ENCODE results near the gene SPINK13. TPM values are rescaled to one million over a fixed set of nuclear protein-coding genes. Genes with fewer than 3 reads are reported as not detected.
"Not testable (repeated sequence)": the region's sequence is repeated elsewhere in the genome, so short reads cannot be mapped to it uniquely, and the experiment has no call there.

SPINK13 gene, protein sequence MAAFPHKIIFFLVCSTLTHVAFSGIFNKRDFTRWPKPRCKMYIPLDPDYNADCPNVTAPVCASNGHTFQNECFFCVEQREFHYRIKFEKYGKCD
- 0.50 TPM in 1 of 2 replicates, not detected in the other for total RNA-seq (2014; rRNA removed; shearing (Covaris generic))
- polyA plus RNA-seq (2015; cell fraction: cytosol; rRNA removed): not detected in 2 replicates
- polyA plus RNA-seq (2015; cell fraction: nucleus; rRNA removed): 0.27 and 4.6 TPM in 2 replicates

DNA sequence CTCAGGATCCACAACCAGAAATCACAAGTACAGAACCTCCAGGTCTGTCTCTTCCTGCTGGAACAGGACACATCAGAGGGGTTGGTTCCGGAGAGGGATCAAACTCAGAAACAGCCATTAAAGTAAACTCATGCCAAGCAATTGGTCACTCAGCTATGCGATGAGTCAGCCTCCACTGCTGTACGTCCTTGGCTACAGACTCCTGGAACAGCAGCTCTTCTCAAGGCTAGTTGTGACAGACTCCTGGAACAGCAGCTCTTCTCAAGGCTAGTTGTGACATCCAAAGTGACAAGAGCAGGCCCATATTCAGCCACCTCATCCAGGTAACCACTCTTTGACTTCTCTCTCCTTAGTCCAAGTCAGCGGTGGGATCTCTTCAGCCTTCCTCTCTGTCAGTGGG lies at the start of gene SPINK13:
SPINK13 (plus strand) TSS at position 229 of the 400 bp plus-strand sequence. CDS start 1,279 bp downstream, outside the sequence.
- in situ Hi-C loops (cut with HindIII; ENCODE audit: low pct_unique_long_range_greater_than_20kb, low sequenced_read_pairs): no loop called here
- peak; percentile 3 for DNase-seq (ENCODE audit: low read depth, low spot score)

DNA sequence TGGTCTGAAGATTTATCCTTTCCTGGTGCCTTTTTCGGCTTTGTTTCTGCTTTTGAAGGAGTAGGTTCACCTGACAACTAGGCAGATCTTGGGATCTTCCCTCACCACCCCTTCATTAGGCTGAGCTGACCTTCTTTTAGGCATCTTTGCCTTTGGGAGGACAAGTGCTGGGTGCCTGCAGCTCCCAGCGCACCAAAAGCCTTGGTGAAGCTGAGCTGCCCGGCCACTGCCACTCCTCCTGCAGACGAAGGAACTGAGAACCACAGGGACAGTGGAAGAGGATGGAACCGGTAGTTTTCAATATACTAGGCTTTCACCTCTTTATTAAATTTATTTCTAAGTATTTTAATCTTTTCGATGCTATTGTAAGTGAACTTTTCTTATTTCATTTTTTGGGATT lies 47.1 kb upstream of the SPINK13 start:
- in situ Hi-C loops (cut with HindIII; ENCODE audit: low pct_unique_long_range_greater_than_20kb, low sequenced_read_pairs): no loop called here
- no peak for DNase-seq (ENCODE audit: low read depth, low spot score)

- in situ Hi-C loops (cut with HindIII; ENCODE audit: low pct_unique_long_range_greater_than_20kb, low sequenced_read_pairs): no loop called here
- no peak for DNase-seq (ENCODE audit: low read depth, low spot score)
These were observed 44.4 kb upstream of the SPINK13 start for GRCh38 chr5:148224117-148224742.

- in situ Hi-C loops (cut with HindIII; ENCODE audit: low pct_unique_long_range_greater_than_20kb, low sequenced_read_pairs): no loop called here
- no peak for DNase-seq (ENCODE audit: low read depth, low spot score)
These were observed 40.1 kb upstream of the SPINK13 start for GRCh38 chr5:148228392-148228984.

DNA sequence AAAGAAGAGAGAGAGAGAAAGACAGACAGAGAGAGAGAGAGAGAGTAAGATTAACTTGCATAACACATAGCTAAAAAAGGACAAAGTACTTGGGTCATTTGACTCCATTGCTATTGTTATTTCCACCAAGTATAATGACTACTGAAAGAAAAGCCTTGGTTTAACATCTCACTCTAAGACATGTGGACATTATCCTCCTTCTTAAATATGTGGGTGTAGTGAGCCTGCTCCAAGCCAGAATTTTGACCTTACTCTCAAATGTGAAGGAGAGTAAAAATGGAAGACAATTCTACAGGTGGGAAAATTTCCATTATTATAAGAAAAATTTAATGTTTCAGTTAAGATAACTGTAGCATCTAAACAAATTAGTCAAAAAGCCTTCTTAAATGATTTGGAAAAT lies 38.8 kb upstream of the SPINK13 start:
- in situ Hi-C loops (cut with HindIII; ENCODE audit: low pct_unique_long_range_greater_than_20kb, low sequenced_read_pairs): no loop called here
- DNase-seq (ENCODE audit: low read depth, low spot score): no peak

- in situ Hi-C loops (cut with HindIII; ENCODE audit: low pct_unique_long_range_greater_than_20kb, low sequenced_read_pairs): no loop called here
- DNase-seq (ENCODE audit: low read depth, low spot score): no peak
These were observed 38.4 kb upstream of the SPINK13 start for GRCh38 chr5:148230240-148230639.

GRCh38 chr5:148237785-148238417 lies 30.7 kb upstream of the SPINK13 start:
- in situ Hi-C loops (cut with HindIII; ENCODE audit: low pct_unique_long_range_greater_than_20kb, low sequenced_read_pairs): no loop called here
- DNase-seq (ENCODE audit: low read depth, low spot score): peak; percentile 59

DNA sequence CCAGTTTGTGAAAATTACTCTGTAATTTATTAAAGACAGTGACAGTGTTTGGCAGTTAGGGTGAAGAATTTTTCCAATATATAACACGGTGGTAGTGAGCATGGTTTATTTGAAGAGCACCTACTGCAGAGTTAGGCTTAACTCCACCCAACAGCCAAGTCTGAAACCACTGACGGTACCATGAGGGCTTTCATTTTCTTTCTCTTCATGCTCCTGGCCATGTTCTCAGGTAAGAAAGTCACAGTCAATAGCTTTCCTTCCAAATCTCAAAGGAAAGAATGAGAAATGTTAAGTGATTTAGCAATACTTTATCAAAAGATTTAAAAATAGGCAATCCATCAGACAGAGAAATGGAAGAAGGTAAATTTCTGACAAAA lies 30.2 kb upstream of the SPINK13 start, which contains the start of gene MARCOL:
MARCOL (plus strand) TSS at position 108 of the 377 bp plus-strand sequence; CDS start at position 181, 73 bp downstream.
- in situ Hi-C loops (cut with HindIII; ENCODE audit: low pct_unique_long_range_greater_than_20kb, low sequenced_read_pairs): no loop called here
- DNase-seq (ENCODE audit: low read depth, low spot score): no peak

DNA sequence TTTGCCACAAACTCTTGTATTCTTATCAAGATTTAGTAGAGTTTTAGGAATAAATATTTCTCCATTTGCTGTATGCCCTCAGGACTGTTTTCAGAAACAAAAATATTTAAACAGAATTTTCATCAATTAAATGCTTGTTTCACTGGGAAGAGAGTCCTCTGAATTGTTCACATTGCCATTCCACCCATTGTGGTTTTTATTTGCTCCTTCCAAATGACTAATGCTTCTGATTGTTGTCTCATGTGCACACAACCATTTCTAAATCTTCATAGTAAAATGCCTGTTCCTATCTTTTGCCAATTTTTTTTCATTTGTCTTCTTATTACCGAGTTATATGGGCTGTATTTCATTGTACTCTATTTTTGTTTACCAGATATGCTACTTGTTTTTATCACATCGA lies 19.7 kb upstream of the SPINK13 start:
- in situ Hi-C loops (cut with HindIII; ENCODE audit: low pct_unique_long_range_greater_than_20kb, low sequenced_read_pairs): no loop called here
- no peak for DNase-seq (ENCODE audit: low read depth, low spot score)

DNA sequence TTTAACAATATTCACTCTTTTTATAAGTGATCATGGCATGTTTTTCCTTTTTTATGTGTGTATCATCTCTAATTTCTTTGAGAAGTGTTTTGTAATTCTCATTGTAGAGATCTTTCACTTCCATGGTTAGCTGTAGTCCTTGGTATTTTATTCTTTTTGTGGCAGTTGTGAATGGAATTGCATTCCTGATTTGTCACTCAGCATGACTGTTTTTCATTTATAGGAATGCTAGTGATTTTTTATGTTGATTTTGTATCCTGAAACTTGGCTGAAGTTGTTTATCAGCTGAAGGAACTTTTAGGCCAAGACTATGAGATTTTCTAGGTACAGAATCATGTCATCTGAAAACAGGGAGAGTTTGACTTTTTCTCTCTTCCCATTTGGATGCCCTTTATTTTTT lies 13.1 kb upstream of the SPINK13 start:
- DNase-seq (ENCODE audit: low read depth, low spot score): no peak
- in situ Hi-C loops (cut with HindIII; ENCODE audit: low pct_unique_long_range_greater_than_20kb, low sequenced_read_pairs): no loop called here

DNA sequence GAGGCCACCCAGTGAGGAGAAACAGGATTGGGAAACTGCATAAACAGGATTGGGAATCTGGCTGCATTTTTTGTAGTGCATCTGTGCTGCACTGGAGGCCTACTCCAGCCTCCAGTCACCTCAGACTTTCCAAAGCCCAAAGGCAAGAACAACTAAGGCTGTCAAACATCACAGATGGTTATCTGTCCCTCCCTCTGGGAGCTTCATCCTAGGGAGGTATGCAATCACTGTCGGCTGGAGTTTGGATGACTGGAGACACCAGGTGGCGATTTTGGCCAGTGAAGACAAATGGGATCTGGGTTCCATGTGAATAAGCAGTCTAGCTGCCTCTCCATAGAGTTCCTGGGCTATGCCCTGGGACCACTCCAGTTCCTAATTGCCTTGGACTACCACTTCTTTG lies 9.3 kb upstream of the SPINK13 start:
- no peak for DNase-seq (ENCODE audit: low read depth, low spot score)
- in situ Hi-C loops (cut with HindIII; ENCODE audit: low pct_unique_long_range_greater_than_20kb, low sequenced_read_pairs): no loop called here

DNA sequence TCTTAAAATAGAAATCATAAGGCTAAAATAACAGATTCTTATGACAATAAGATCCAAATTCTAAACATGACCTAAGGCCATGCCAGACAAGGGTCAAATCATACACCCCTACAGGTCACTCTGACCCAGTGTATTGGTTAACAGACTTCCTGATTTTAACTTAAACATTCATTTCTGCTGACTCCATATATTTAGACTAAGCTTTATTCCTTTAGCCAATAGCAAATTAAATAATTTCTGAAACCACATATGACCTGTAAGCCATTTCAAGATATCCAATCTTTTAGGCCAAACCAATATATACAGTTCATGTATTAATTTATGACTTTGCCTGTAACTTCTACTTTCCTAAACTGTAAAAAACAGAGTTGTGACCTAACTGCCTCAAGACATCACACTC lies 7.4 kb upstream of the SPINK13 start:
- no peak for DNase-seq (ENCODE audit: low read depth, low spot score)
- in situ Hi-C loops (cut with HindIII; ENCODE audit: low pct_unique_long_range_greater_than_20kb, low sequenced_read_pairs): no loop called here

- in situ Hi-C loops (cut with HindIII; ENCODE audit: low pct_unique_long_range_greater_than_20kb, low sequenced_read_pairs): no loop called here
- DNase-seq (ENCODE audit: low read depth, low spot score): no peak
These were observed 632 bp upstream of the SPINK13 start for GRCh38 chr5:148267962-148268361.

DNA sequence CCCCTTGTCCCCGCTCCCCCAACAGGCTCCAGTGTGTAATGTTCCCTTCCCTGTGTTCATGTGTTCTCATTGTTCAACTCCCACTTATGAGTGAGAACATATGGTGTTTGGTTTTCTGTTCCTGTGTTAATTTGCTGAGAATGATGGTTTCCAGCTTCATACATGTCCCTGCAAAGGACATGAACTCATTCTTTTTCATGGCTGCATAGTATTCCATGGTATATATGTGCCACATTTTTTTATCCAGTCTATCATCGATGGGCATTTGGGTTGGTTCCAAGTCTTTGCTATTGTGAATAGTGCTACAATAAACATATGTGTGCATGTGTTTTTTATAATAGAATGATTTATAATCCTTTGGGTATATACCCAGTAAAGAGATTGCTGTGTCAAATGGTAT lies 6.5 kb downstream of the SPINK13 start:
- DNase-seq (ENCODE audit: low read depth, low spot score): not testable (repeated sequence)

GRCh38 chr5:148280893-148281292 lies 12.3 kb downstream of the SPINK13 start:
- DNase-seq (ENCODE audit: low read depth, low spot score); in situ Hi-C loops (cut with HindIII; ENCODE audit: low pct_unique_long_range_greater_than_20kb, low sequenced_read_pairs): not testable (repeated sequence)

More for the DNA sequence above, 6.5 kb downstream of the SPINK13 start:
- in situ Hi-C loops (cut with HindIII; ENCODE audit: low pct_unique_long_range_greater_than_20kb, low sequenced_read_pairs): not testable (repeated sequence)

GRCh38 chr5:148281336-148281735 lies 12.7 kb downstream of the SPINK13 start:
- in situ Hi-C loops (cut with HindIII; ENCODE audit: low pct_unique_long_range_greater_than_20kb, low sequenced_read_pairs); DNase-seq (ENCODE audit: low read depth, low spot score): not testable (repeated sequence)

DNA sequence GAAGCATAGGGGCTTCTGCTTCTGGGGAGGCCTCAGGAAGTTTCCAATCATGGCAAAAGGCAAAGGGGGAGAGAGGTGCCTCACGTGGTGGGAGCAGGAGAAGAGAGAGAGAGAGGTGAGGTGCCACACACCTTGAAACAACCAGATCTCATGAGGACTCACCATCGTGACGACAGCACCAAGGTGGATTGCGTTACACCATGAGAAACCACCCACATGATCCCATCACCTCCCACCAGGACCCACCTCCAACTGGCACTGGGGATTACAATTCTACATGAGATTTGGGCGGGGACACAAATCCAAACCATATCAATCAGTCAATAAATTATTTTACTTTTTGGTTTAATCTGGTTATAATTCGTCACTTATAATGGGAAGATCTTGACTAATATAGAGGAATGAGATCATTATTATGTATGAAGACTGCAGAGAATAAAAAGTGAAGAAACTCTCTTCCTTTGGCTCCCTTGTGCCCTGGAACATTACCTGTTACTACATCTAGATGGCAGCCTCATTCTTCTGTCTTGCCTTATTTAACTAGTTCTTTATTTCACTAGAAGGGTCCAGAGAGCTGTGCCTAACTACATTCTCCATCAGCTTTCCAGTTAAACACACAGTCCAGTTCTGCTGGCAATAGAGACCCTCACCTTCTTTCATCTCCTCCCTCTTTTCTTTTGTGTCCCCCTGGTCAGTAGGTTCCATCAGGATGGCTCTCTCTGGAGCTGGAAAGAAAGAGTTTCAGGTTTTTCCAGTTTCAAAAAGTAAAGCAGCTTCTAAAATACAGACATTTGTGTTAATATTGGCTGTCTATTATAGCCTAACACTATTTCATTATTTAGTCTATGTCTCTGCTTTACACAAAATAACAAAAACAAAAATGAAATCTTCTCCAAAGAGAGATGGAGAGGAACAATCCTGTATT lies 21.9 kb downstream of the SPINK13 start:
- in situ Hi-C loops (cut with HindIII; ENCODE audit: low pct_unique_long_range_greater_than_20kb, low sequenced_read_pairs): no loop called here

More for the DNA sequence above, 21.9 kb downstream of the SPINK13 start:
- DNase-seq (ENCODE audit: low read depth, low spot score): peak; percentile 51
